ENCODE measurements around the gene GORASP2.

GORASP2 gene

GRCh38 chr2:170999654-171000053 is 70.6 kb downstream of the GORASP2 start:
- no peak for DNase-seq (ENCODE audit: low spot score)

- DNase-seq (ENCODE audit: low spot score), result no peak
Observed at GRCh38 chr2:171004363-171004762, 75.3 kb downstream of the GORASP2 start.

- no peak for DNase-seq (ENCODE audit: low spot score)
Observed at GRCh38 chr2:171004833-171005232, 75.8 kb downstream of the GORASP2 start.

GRCh38 chr2:171008550-171009205 is 79.6 kb downstream of the GORASP2 start:
- no peak for DNase-seq (ENCODE audit: low spot score)

GRCh38 chr2:171009386-171009785 is 80.3 kb downstream of the GORASP2 start:
- DNase-seq (ENCODE audit: low spot score), result no peak

- no peak for DNase-seq (ENCODE audit: low spot score)
Observed at GRCh38 chr2:171013851-171014250, 84.8 kb downstream of the GORASP2 start.

GRCh38 chr2:171016125-171016524 is 87.1 kb downstream of the GORASP2 start:
- no peak for DNase-seq (ENCODE audit: low spot score)

All from hematopoietic multipotent progenitor cell treated with erythropoietin and hydrocortisone succinate and interleukin-3 and kit ligand, for 17 days (in vitro differentiated cells).